AG04449 (cell line): Measurements from ENCODE around the gene PLCB1.
"Not testable (repeated sequence)": the region's sequence is repeated elsewhere in the genome, so short reads cannot be mapped to it uniquely, and the experiment has no call there.

Experiments used
- CTCF ChIA-PET: fragments of 350-600 bp; formaldehyde crosslinking; extraction: SDS; loops from one replicate; lab custom pipeline; 2021; ENCODE audit warnings: antibody characterized with exemption; lab: Yijun Ruan, JAX
- POLR2A ChIA-PET: fragments of 400-600, 350-600 bp; formaldehyde crosslinking; extraction: SDS; loops from one replicate; lab custom pipeline; 2020; ENCODE audit warnings: antibody characterized with exemption, inconsistent platforms; lab: Yijun Ruan, JAX
- DNase-seq: peaks from one replicate; pipeline ENCODE4 v3.0.0-alpha.2; 2010; ENCODE audit warnings: low read depth, low spot score
- H3K4me3 ChIP-seq: 2 replicates; pipeline ENCODE4 v1.5.1; 2011; ENCODE audit warnings: low read depth, mild to moderate bottlenecking, control low read depth, low read length
- TF ChIP-seq, protein P1 (sequence below): IDR thresholded peaks from one replicate; pipeline ENCODE4 v1.5.1; 2011; ENCODE audit warnings: mild to moderate bottlenecking, moderate library complexity, low read length, control low read depth, inconsistent platforms; ENCODE audit not compliant: insufficient read depth; ENCODE audit errors: missing control alignments

PLCB1 gene

DNA sequence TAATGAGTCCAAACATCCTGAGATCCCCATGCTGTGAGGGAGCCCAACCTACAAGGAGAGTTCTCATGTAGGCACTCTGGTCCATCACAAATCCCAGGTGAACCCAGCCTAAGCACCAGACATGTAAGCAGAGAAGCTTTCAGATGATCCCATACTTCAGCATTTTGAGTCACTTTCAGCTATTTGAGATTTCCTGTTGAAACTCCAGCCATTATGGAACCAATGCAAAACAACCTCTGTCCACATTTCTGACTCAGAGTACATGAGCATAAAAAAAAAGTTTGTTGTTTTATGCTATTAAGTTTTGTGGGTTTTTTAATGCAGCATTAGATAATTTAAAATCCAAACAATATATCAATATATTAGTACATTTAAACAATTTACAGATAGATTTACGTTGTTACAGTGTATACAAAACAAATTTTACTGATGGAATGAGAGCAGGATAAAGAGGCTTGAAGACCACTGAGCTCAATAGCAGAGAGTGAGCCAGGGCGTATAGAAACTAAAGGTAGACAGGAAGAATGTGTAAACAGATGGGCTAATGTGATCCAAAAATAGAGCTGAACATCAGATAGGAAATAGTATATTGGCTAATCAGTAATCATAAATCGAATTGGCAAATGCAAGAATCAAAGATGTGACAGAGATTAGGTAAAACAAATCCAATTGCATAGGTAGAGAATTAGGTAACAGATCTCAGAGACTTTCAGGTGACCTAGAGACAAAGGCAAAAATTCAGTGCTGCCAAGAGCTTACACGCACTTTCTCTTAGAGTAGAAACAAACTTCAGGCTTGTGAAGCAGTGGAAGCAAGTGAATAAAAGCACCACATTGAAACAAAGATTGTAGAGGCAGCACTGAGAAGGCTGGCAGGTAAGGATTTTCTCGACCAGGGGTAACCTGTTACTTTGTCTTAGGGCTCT lies 36.2 kb upstream of the PLCB1 start:
- ChIA-PET POLR2A (no interaction called here), CTCF (interaction anchor here (1.4 to 3.2 kb wide), 3 partner anchors 14 to 626 kb away, joined by 3 to 12 read pairs (median 7); no protein-coding TSS in a partner anchor)
- TF ChIP-seq, protein P1, sequence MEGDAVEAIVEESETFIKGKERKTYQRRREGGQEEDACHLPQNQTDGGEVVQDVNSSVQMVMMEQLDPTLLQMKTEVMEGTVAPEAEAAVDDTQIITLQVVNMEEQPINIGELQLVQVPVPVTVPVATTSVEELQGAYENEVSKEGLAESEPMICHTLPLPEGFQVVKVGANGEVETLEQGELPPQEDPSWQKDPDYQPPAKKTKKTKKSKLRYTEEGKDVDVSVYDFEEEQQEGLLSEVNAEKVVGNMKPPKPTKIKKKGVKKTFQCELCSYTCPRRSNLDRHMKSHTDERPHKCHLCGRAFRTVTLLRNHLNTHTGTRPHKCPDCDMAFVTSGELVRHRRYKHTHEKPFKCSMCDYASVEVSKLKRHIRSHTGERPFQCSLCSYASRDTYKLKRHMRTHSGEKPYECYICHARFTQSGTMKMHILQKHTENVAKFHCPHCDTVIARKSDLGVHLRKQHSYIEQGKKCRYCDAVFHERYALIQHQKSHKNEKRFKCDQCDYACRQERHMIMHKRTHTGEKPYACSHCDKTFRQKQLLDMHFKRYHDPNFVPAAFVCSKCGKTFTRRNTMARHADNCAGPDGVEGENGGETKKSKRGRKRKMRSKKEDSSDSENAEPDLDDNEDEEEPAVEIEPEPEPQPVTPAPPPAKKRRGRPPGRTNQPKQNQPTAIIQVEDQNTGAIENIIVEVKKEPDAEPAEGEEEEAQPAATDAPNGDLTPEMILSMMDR = no peak
- H3K4me3 ChIP-seq = no peak overlapping the region
- DNase-seq = no peak

GRCh38 chr20:8097307-8097706 lies 34.8 kb upstream of the PLCB1 start:
- ChIA-PET POLR2A (no interaction called here), CTCF (interaction anchor here (1.4 to 3.2 kb wide), 4 partner anchors 15 to 625 kb away, joined by 3 to 12 read pairs (median 6); no protein-coding TSS in a partner anchor)
- TF ChIP-seq, protein P1 = no peak
- no peak for DNase-seq
- no peak overlapping the region for H3K4me3 ChIP-seq

- DNase-seq = no peak
- CTCF ChIA-PET = interaction anchor here (1.9 kb wide), 1 partner anchor 618 kb away, joined by 5 read pairs; no protein-coding TSS in a partner anchor
- TF ChIP-seq, protein P1 = no peak
- no peak overlapping the region for H3K4me3 ChIP-seq
- POLR2A ChIA-PET = no interaction called here
Observed at GRCh38 chr20:8104252-8104651, 27.8 kb upstream of the PLCB1 start.

GRCh38 chr20:8114612-8115011 lies 17.5 kb upstream of the PLCB1 start:
- ChIA-PET CTCF (interaction anchor here (2.0 kb wide), 1 partner anchor 17 kb away, joined by 6 read pairs; no protein-coding TSS in a partner anchor), POLR2A (interaction anchor here (0.6 kb wide), 1 partner anchor 465 kb away, joined by 3 read pairs; no protein-coding TSS in a partner anchor)
- not testable (repeated sequence) for H3K4me3 ChIP-seq

GRCh38 chr20:8115436-8115835 lies 16.6 kb upstream of the PLCB1 start:
- ChIA-PET POLR2A (interaction anchor here (0.6 kb wide), 1 partner anchor 562 kb away, joined by 3 read pairs; no protein-coding TSS in a partner anchor), CTCF (interaction anchor here (1.5 to 2.0 kb wide), 3 partner anchors 16 to 607 kb away, joined by 5 to 7 read pairs (median 6); no protein-coding TSS in a partner anchor)
- no peak overlapping the region for H3K4me3 ChIP-seq
- TF ChIP-seq, protein P1 = no peak
- DNase-seq = no peak

More at GRCh38 chr20:8114612-8115011, 17.5 kb upstream of the PLCB1 start:
- not testable (repeated sequence) for DNase-seq

DNA sequence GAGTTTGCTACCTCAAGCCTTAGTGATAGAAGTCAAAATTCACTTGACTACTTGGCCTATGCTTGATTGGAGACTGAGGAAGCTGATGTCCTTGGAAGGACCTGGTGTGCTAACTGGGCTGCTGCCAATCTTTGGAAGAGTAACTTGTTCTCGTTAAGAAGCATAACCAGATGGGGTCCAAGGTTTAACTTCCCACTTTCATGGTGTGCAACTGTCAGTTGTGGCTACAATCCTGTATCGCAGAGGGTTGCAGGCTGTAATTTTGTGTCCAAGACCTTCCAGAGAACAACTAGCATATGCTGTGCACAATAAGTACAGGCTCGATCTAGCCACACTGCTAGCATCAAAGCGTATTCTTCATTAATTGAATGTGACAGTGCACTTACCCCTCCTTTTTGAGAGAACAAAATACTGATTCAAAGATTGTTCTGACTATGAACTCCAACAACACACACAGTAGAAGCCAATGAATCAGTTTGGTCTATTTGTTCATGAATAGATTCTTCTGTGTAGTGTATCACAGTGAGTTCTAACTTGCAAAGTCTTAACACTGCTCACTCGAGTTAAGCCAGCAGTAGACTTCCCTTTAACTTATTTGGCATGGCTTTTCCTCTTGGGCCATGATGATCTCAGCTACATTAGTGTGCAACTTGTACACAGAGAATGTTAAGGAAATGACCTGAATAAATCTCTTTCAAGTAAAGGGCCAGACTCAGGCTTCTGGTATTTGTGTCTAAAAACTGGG lies 15.8 kb upstream of the PLCB1 start:
- ChIA-PET POLR2A (no interaction called here), CTCF (interaction anchor here (1.5 to 2.0 kb wide), 3 partner anchors 15 to 607 kb away, joined by 5 to 7 read pairs (median 6); no protein-coding TSS in a partner anchor)
- DNase-seq = no peak
- no peak overlapping the region for H3K4me3 ChIP-seq
- TF ChIP-seq, protein P1 = no peak
